ENCODE data around the gene KANSL3.

KANSL3 gene

DNA sequence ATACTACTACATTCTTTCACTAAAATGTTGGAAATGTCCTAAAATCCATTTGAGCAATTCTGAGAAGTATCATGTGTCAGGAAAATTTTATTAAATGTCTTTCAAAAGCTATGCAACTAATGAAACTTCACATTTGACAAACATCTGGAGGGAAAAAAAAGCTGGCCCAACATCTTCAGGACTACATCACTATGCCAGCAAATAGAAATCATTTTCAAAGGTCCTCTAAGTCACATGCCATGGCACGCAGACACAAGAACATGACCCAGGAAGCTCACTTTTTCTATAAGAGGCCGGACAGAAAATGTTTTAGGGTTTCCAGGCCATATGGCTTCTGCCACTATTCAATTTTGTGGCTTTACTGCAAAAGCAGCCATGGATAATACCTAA is 11.6 kb downstream of the KANSL3 start:
- H3K9ac ChIP-seq, result no peak overlapping the region
- H3K4me2 ChIP-seq, result no peak overlapping the region
- H4K20me1 ChIP-seq (ENCODE audit: insufficient read depth), result no peaks in the 10 kb centered on the region
- H3K4me1 ChIP-seq (ENCODE audit: low read depth, poor library complexity, severe bottlenecking), result peaks cover 7% of the 10 kb centered on the region
- TF ChIP-seq CTCF (conservative IDR thresholded peaks at IDR 0.05; ENCODE audit: low read depth, low read length), result no peak
- H3K36me3 ChIP-seq (ENCODE audit: insufficient read depth), result no peaks in the 10 kb centered on the region; the same call in 1 of the 2 replicates
- H3K79me2 ChIP-seq (ENCODE audit: insufficient read depth, low read depth), result peaks cover under 1% of the 10 kb centered on the region; the same call in 1 of the 2 replicates
- H3K27ac ChIP-seq, result no peak overlapping the region
- no peaks in the 10 kb centered on the region for H3K27me3 ChIP-seq (ENCODE audit: insufficient read depth, low read depth)
- H2AFZ ChIP-seq (ENCODE audit: low read depth), result no peak overlapping the region
- no peak overlapping the region for H3K4me3 ChIP-seq (IDR thresholded peaks at IDR 0.05; ENCODE audit: insufficient read depth, low read depth, low read length)

DNA sequence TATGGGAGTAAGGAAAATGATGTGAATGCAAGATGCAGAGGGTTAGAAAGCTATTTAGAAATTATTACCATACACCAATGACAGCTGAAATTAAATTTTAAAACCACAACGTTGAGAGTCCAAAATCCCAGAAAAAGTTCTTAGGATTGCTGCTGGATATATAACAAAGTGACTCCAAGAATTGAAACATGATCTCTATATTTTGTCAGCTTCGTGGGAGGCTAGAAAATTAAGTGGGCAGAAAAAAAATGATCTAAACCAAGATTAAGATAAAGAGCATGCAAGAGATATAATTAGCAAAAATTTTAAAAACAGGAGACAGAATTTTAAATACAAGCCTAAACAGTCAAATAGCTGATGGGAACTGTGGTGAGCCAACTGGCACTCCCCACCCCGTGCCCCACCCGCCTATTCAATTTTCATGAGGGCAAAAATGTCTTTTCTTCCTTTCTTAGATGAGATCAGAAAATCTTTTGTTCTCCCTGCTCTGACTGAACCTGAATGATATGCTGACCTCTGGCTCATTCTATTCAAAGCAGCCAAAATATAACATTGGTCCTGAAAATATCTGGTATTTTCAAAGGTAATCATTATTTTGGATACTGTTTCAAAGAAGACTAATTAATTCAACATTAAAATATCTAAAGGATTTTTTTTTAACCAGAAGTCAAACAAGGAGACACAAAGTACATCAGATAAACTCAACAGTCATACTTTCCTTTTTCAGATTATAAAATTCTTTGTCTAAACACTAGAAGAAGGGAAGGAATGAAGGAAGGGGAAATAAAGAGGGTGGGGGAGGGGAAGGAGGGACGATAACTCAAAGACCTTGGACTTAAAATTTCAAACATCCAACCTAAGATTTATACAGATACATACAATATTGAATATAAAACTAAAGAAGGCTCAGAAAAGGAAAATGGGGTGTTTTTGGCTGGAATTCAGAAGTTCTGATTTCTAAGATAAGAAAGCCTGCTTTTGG is 12.2 kb downstream of the KANSL3 start:
- Histone ChIP-seq H3K4me1 (ENCODE audit: low read depth, poor library complexity, severe bottlenecking) (peaks cover 7% of the 10 kb centered on the region), H3K9ac (no peak overlapping the region), H2AFZ (ENCODE audit: low read depth) (no peak overlapping the region), H3K27ac (no peak overlapping the region), H3K79me2 (ENCODE audit: insufficient read depth, low read depth) (no peaks in the 10 kb centered on the region; the same call in 1 of the 2 replicates), H4K20me1 (ENCODE audit: insufficient read depth) (no peaks in the 10 kb centered on the region), H3K4me3 (IDR thresholded peaks at IDR 0.05; ENCODE audit: insufficient read depth, low read depth, low read length) (no peak overlapping the region), H3K36me3 (ENCODE audit: insufficient read depth) (no peaks in the 10 kb centered on the region; the same call in 1 of the 2 replicates), H3K27me3 (ENCODE audit: insufficient read depth, low read depth) (no peaks in the 10 kb centered on the region), H3K4me2 (no peak overlapping the region)
- no peak for TF ChIP-seq CTCF (conservative IDR thresholded peaks at IDR 0.05; ENCODE audit: low read depth, low read length)

GRCh38 chr2:96623116-96623515 is 15.0 kb downstream of the KANSL3 start:
- Histone ChIP-seq H4K20me1 (ENCODE audit: insufficient read depth) (no peaks in the 10 kb centered on the region), H3K9ac (no peak overlapping the region), H3K36me3 (ENCODE audit: insufficient read depth) (no peaks in the 10 kb centered on the region; the same call in 1 of the 2 replicates), H2AFZ (ENCODE audit: low read depth) (no peak overlapping the region), H3K27ac (no peak overlapping the region), H3K27me3 (ENCODE audit: insufficient read depth, low read depth) (no peaks in the 10 kb centered on the region), H3K79me2 (ENCODE audit: insufficient read depth, low read depth) (no peaks in the 10 kb centered on the region; the same call in 1 of the 2 replicates), H3K4me2 (no peak overlapping the region), H3K4me1 (ENCODE audit: low read depth, poor library complexity, severe bottlenecking) (peaks cover 8% of the 10 kb centered on the region), H3K4me3 (IDR thresholded peaks at IDR 0.05; ENCODE audit: insufficient read depth, low read depth, low read length) (no peak overlapping the region)
- no peak for TF ChIP-seq CTCF (conservative IDR thresholded peaks at IDR 0.05; ENCODE audit: low read depth, low read length)

DNA sequence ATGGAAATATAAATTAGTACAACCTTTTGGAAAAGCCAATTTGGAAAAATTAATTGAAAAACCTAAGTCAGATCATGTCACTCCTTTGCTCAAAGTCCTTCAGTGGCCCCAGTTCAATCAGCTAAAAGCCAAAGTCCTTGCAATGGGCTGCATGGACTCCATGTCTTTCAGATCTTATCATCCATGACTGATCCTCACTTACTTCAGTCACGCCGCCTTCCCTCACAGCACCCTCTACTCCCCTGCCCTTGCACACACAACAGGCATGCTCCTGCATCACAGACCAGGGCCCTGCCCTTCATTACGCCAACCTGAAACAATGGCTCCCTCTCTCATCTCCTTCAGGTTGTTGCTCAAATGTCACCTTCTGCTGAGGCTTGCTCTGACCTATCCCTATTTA is 15.6 kb downstream of the KANSL3 start:
- H3K79me2 ChIP-seq (ENCODE audit: insufficient read depth, low read depth), result no peaks in the 10 kb centered on the region; the same call in 1 of the 2 replicates
- H3K27me3 ChIP-seq (ENCODE audit: insufficient read depth, low read depth), result no peaks in the 10 kb centered on the region
- H3K4me2 ChIP-seq, result no peak overlapping the region
- no peak overlapping the region for H2AFZ ChIP-seq (ENCODE audit: low read depth)
- no peak overlapping the region for H3K9ac ChIP-seq
- peaks cover 14% of the 10 kb centered on the region for H3K4me1 ChIP-seq (ENCODE audit: low read depth, poor library complexity, severe bottlenecking)
- no peak overlapping the region for H3K27ac ChIP-seq
- H3K4me3 ChIP-seq (IDR thresholded peaks at IDR 0.05; ENCODE audit: insufficient read depth, low read depth, low read length), result no peak overlapping the region
- H3K36me3 ChIP-seq (ENCODE audit: insufficient read depth), result no peaks in the 10 kb centered on the region; the same call in 1 of the 2 replicates
- TF ChIP-seq CTCF (conservative IDR thresholded peaks at IDR 0.05; ENCODE audit: low read depth, low read length), result no peak
- H4K20me1 ChIP-seq (ENCODE audit: insufficient read depth), result no peaks in the 10 kb centered on the region

Measured in KMS-11 (cell line).